Coronary artery (tissue), 2 donors: ENCODE results near the gene SMARCC1.

Source experiments
- DNase-seq: peaks from one replicate; pipeline ENCODE4 v3.0.0-alpha.2; 2017; ENCODE audit warnings: low spot score
- H3K27ac ChIP-seq, 2 donors: fragments of 200-600 bp; sonication (generic); one replicate each; pipeline ENCODE4 v1.5.1; 2016 to 2019
- H3K4me3 ChIP-seq: fragments of 200-600 bp; sonication (generic); 2 replicates; pipeline ENCODE4 v1.5.1; 2016; ENCODE audit warnings: mild to moderate bottlenecking, moderate library complexity
- CTCF ChIP-seq: fragments of 200-600 bp; sonication (generic); IDR thresholded peaks from one replicate; pipeline ENCODE4 v1.5.1; 2019; ENCODE audit warnings: antibody characterized with exemption

The SMARCC1 gene

GRCh38 chr3:47566667-47567066, 215.0 kb downstream of the SMARCC1 start:
- Histone ChIP-seq H3K4me3 (no peak overlapping the region), H3K27ac (no peak overlapping the region)
- no peak for DNase-seq
- TF ChIP-seq CTCF, result no peak

GRCh38 chr3:47565734-47566550, 215.8 kb downstream of the SMARCC1 start:
- no peak overlapping the region for H3K27ac ChIP-seq
- no peak for DNase-seq
- H3K4me3 ChIP-seq, result no peak overlapping the region
- TF ChIP-seq CTCF, result no peak

DNA sequence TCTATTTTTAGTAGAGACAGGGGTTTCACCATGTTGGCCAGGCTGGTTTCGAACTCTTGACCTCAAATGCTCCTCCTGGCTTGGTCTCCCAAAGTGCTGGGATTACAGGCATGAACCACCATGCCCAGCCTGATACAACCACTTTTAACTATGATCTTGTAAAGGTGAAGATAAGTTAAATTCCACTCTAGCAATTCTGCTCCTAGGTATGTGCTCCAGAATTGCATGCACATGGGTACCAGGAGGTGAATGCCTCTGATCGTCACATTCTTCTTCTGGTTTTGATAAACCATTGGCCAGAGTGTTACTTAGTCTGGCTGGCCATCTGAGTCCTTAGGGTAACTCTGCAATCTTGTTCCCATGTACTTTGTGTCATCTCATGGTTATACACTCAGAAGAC, 225.3 kb downstream of the SMARCC1 start:
- Histone ChIP-seq H3K27ac (no peak overlapping the region), H3K4me3 (no peak overlapping the region)
- DNase-seq, result no peak
- TF ChIP-seq CTCF, result no peak

GRCh38 chr3:47554335-47554734, 227.4 kb downstream of the SMARCC1 start:
- TF ChIP-seq CTCF, result no peak

DNA sequence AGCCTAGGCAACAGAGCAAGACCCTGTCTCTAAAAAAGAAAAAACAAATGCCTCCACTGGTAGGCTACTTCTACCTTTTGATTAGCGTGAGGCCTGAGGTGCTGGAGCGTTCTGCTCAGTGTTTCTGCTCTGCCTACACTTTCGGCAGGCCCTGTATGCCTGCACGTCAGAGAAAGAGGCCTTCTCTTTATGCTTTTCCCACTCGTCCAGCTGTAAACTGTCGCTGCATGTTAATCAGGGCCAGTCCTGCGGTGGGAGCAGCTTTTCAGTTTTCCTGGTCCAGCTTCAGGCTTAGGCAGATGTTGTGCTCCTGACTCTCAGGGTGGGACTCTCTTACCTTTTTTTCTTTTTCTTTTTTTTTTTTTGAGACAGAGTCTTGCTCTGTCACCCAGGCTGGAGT, 228.3 kb downstream of the SMARCC1 start:
- no peak overlapping the region for H3K27ac ChIP-seq
- H3K4me3 ChIP-seq, result no peak overlapping the region
- DNase-seq, result no peak
- no peak for TF ChIP-seq CTCF

More at GRCh38 chr3:47554335-47554734, 227.4 kb downstream of the SMARCC1 start:
- DNase-seq, result no peak
- Histone ChIP-seq H3K4me3 (no peak overlapping the region), H3K27ac (no peak overlapping the region)

DNA sequence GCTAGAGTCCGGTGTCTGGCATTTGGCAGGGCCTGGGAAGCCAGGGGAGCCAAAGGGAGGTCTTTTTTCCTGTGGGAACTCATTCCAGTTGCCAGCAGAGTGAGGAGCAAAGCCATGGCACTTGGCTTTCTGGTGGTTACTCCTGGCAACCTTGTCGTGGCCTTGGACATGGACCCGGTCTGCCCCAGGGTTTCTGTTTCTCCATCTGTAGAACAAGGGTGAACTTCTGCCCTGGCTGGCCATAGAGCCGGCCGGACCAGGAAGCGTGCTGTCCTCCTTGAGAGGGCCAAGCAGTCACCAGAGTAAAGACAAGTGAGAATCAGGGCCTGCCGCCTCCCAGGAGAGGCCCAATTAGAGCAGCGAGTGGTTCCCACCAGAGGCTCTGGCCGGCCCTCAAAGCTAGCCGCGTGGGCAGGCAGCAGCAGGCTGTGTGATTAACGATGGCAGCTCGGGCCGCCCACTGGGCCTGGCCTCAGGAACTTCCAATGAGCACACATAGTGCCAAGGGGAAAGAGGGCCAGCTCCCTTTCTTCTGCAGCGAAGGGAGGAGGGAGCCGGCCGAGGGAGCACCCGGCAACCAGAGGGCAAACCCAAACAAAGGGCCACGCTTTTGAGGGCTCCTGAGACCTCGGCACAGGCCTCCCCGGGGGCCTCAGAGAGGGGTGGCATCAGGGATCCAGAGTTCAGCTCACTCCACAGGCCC, 239.1 kb downstream of the SMARCC1 start:
- no peak for DNase-seq
- Histone ChIP-seq H3K4me3 (peak overlapping the region; percentile 14), H3K27ac (peak overlapping the region; percentile 3 to 49)

More for the DNA sequence above, 239.1 kb downstream of the SMARCC1 start:
- no peak for TF ChIP-seq CTCF
